Upper lobe of left lung (tissue), 6 donors: ENCODE results near the gene CORO6. TPM values are rescaled to one million over a fixed set of nuclear protein-coding genes. Genes with fewer than 3 reads are reported as not detected.

Experiments
- ATAC-seq, 2 donors: fragments of 200-7000 bp; cut with Tn5 transposase; one replicate each; pipeline ENCODE4 v1.9.1; 2022; ENCODE audit warnings: mild to moderate bottlenecking in 2 of 2, moderate library complexity in 2 of 2; ENCODE audit not compliant: low FRiP score in 2 of 2
- DNase-seq, 2 donors: peaks; one replicate each; pipeline ENCODE4 v3.0.0-alpha.2; 2019 to 2020
- H3K27ac ChIP-seq, 4 donors: fragments of 200-600 bp; sonication (generic); one replicate each; pipeline ENCODE4 v1.5.1; 2016 to 2019
- H3K27me3 ChIP-seq, 4 donors: fragments of 200-600 bp; sonication (generic); one replicate each; pipeline ENCODE4 v1.5.1; 2017 to 2019
- H3K36me3 ChIP-seq, 4 donors: fragments of 200-600 bp; sonication (generic); one replicate each; pipeline ENCODE4 v1.5.1; 2016 to 2019
- H3K4me1 ChIP-seq, 4 donors: fragments of 200-600 bp; sonication (generic); one replicate each; pipeline ENCODE4 v1.5.1; 2018 to 2019
- H3K4me3 ChIP-seq, 4 donors: fragments of 200-600 bp; sonication (generic); one replicate each; pipeline ENCODE4 v1.5.1; 2017 to 2019; ENCODE audit warnings: mild to moderate bottlenecking in 2 of 4, moderate library complexity in 1 of 4
- H3K9me3 ChIP-seq, 4 donors: fragments of 200-600 bp; sonication (generic); one replicate each; pipeline ENCODE4 v1.5.1; 2018 to 2019
- CTCF ChIP-seq, 6 experiments: fragments of 450-650 bp in 4 of 6; fragments of 200-600 bp in 2 of 6; sonication (generic) in 2 of 6; IDR thresholded peaks; one replicate each; pipeline ENCODE4 v1.5.1; 2016 to 2019; ENCODE audit warnings: antibody characterized with exemption in 6 of 6
- EP300 ChIP-seq, 4 donors: sonication (generic); formaldehyde crosslinking; IDR thresholded peaks; one replicate each; pipeline ENCODE4 v1.5.1; 2017; ENCODE audit warnings: antibody characterized with exemption in 4 of 4, control low read depth in 2 of 4
- POLR2A ChIP-seq, 4 donors: fragments of 450-650 bp; IDR thresholded peaks; one replicate each; pipeline ENCODE4 v1.5.1; 2016 to 2017; ENCODE audit warnings: antibody characterized with exemption in 4 of 4, mild to moderate bottlenecking in 2 of 4
- POLR2AphosphoS5 ChIP-seq, 2 donors: sonication (generic); formaldehyde crosslinking; IDR thresholded peaks; one replicate each; pipeline ENCODE4 v1.5.1; 2017; ENCODE audit warnings: antibody characterized with exemption in 2 of 2
- WGBS, 2 donors: methylation state at CpG; one replicate each; pipeline ENCODE4 v1.1.5; 2017 to 2018; 5-methylcytosine and 5-hydroxymethylcytosine counted together
- total RNA-seq, 6 donors: library from RNA; depleted of rRNA in 4 of 6; stranded (reverse); fragments of >200 nt in 4 of 6; gene quantifications; one replicate each; pipeline versions ENCODE4 v1.1.0 to v1.2.1, GENCODE V29; 2016 to 2021
- donor health status: DM: no; HTN: no; CAD: no; lungs with moderate emphysema.
- donor health status: DM: no; HTN: yes; CAD: no; lungs with severe emphysema.

CORO6 gene
- total RNA-seq, 6 donors from 2014 or later, result 7.3 to 137 (median 12.2) TPM

DNA sequence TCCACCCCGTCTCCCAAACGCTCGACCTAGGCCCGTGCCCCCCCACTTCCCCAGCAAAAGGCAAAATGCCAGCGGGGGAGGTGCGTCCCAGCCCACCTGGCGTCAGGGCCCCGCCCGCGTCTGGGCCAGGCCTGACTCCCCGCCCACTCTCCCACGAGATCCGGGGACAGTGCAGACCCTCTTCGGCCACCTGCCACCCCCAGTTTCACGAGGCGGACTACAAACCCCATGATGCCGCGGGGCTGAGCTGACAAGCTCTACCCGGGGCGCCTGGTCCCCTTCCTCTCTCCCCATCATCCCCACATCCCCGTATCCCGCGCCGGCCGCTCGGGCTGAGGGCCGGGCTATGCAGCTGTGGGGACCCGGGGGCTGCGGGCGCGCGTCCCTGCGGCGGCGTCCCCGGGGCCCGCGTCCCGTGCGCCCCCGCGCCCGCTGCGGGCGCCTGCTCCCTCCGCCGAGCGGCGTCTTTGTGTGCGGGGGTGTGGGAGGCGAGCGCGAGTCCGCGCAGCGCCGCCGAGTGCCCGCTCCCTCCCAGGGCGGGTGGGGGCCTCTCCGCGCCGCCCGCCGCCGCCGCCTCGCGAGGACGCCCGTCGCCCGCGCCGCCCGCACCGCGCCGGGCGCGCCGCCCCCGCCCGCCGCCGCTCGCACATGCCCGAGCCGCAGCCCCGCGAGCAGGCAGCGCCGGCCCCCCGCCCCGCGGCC, 29.7 kb downstream of the CORO6 start, which contains the start of gene ANKRD13B:
Gene ANKRD13B (plus strand): TSS at position 283 of the 702 bp plus-strand sequence. CDS start 490 bp downstream, outside the sequence.
- Histone ChIP-seq H3K4me3 (peak within 1 kb of the TSS; percentile 50 to 83 (median 76)), H3K36me3 (no peaks in the 10 kb centered on the region), H3K4me1 (peaks cover 46 to 57% (median 52%) of the 10 kb centered on the region in 4 donors), H3K27me3 (peaks cover 0 to 3% (median 0%) of the 10 kb centered on the region in 4 donors), H3K9me3 (no peaks in the 10 kb centered on the region), H3K27ac (peak within 1 kb of the TSS; percentile 74 to 87 (median 84))
- TF ChIP-seq POLR2A (IDR thresholded peaks at IDR 0.05) (no peak), POLR2AphosphoS5 (IDR thresholded peaks at IDR 0.05) (no peak), CTCF (IDR thresholded peaks at IDR 0.05) (peak in 1 of 6 experiments; percentile 12), EP300 (IDR thresholded peaks at IDR 0.05) (no peak)
- ATAC-seq (no peak), DNase-seq (peak in 1 of 2 donors; percentile 86)
- WGBS, 2 donors, result 1% methylated on average over 48 of the region's 96 CpGs; no CpG with 5 or more reads in 1 of the 2 donors

DNA sequence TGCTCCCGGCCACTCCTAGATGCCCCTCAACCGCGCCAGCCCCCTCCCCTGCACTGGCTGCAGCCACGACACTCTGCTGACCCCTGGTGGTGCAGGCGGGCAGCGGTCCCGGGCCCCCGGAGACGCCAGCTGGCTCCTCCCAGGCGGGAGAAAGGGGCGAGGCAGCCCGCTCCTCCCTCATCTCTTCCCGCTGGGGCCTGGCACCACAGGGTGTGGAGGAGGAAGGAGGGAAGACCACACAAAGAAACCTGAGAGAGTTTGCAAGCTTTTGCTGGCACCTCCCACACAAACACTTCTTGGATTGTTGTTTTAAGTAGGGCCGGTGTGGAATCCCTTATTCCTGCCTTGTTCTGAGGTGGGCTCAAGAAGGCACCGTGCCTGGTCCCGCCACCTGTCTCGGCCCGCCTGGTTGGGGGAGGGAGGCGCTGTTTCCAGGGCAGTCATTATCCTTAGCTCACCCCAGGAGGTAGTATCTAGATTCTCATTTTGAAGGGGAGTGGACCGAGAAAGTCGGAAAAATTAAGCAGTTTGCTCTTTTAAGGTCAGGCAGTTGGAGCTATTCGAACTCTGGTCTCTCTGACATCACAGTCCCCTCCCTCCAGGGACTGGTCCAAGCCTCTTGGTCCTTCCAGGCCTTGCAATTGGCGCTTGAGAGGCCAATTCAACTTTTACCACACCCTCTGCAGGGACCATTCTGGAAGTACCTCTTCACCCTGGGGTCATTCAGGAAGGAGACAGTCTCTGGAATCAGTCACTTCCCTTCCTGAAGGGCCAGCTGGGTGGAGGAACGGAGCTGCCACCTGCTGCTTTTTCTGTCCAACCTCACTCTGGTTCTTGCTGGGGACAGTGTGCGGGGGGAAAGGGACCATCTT, 30.7 kb downstream of the CORO6 start:
- ATAC-seq (peak; percentile 86 to 90), DNase-seq (peak; percentile 91 to 97)
- Histone ChIP-seq H3K4me3 (peak overlapping the region in 3 of 4 donors; percentile 75 to 83 (median 76)), H3K27ac (peak overlapping the region; percentile 74 to 87 (median 84)), H3K36me3 (no peaks in the 10 kb centered on the region), H3K9me3 (no peaks in the 10 kb centered on the region), H3K27me3 (peaks cover 0 to 3% (median 0%) of the 10 kb centered on the region in 4 donors), H3K4me1 (peaks cover 56 to 67% (median 61%) of the 10 kb centered on the region in 4 donors)
- TF ChIP-seq POLR2AphosphoS5 (IDR thresholded peaks at IDR 0.05) (peak in 1 of 2 donors; percentile 8), EP300 (IDR thresholded peaks at IDR 0.05) (no peak), CTCF (IDR thresholded peaks at IDR 0.05) (peak; percentile 91 to 98 (median 96)), POLR2A (IDR thresholded peaks at IDR 0.05) (no peak)
- 10 to 14% methylated on average over 10 to 25 of the region's 25 CpGs for WGBS, 2 donors

DNA sequence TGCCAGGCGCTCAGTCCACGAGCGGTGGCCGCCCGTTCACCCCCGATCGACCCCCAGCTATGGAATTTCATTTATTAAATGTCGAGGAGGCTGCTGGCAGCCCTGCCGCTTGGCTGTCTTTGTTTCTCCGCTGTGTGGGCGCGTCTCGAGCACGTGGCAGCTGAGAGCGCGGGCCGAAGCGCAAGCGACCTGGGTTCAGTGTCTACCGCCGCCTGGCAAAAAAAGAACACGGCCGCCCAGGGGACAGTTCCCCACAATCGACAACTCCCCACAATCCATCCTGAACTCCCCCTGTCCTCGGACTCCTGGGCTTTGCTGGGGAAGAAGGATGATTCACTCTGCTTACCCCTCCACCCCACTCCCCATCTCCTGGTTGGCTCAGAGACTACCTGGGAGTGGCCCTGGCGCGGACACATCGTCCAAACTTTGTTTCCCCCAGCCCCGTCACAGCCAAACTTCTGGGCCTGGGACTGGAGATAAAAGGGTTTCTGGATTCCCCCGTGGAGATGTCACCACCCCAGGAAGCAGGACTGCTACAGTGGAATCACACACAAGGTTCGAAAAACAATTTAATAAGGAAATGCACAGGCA, 31.5 kb downstream of the CORO6 start:
- TF ChIP-seq POLR2A (IDR thresholded peaks at IDR 0.05) (no peak), EP300 (IDR thresholded peaks at IDR 0.05) (no peak), POLR2AphosphoS5 (IDR thresholded peaks at IDR 0.05) (no peak), CTCF (IDR thresholded peaks at IDR 0.05) (no peak)
- H3K4me1 ChIP-seq, result peaks cover 63 to 74% (median 68%) of the 10 kb centered on the region in 4 donors
- peaks cover 0 to 3% (median 0%) of the 10 kb centered on the region in 4 donors for H3K27me3 ChIP-seq
- DNase-seq (peak in 1 of 2 donors; percentile 87), ATAC-seq (peak in 1 of 2 donors; percentile 52)
- H3K9me3 ChIP-seq, result no peaks in the 10 kb centered on the region
- peak overlapping the region; percentile 74 to 87 (median 84) for H3K27ac ChIP-seq
- WGBS, 2 donors, result 4 to 10% methylated on average over 14 to 31 of the region's 31 CpGs
- no peaks in the 10 kb centered on the region for H3K36me3 ChIP-seq
- peak overlapping the region in 3 of 4 donors; percentile 24 to 76 (median 75) for H3K4me3 ChIP-seq

- no peaks in the 10 kb centered on the region for H3K9me3 ChIP-seq
- peak overlapping the region in 3 of 4 donors; percentile 24 to 95 (median 83) for H3K4me3 ChIP-seq
- DNase-seq (no peak), ATAC-seq (peak in 1 of 2 donors; percentile 0)
- WGBS, 2 donors, result 25 to 41% methylated on average over 15 to 29 of the region's 30 CpGs
- H3K27ac ChIP-seq, result peak overlapping the region; percentile 74 to 87 (median 84)
- peaks cover 68 to 74% (median 70%) of the 10 kb centered on the region in 4 donors for H3K4me1 ChIP-seq
- TF ChIP-seq EP300 (IDR thresholded peaks at IDR 0.05), result no peak
- no peak for TF ChIP-seq POLR2A (IDR thresholded peaks at IDR 0.05)
- TF ChIP-seq CTCF (IDR thresholded peaks at IDR 0.05), result no peak
- TF ChIP-seq POLR2AphosphoS5 (IDR thresholded peaks at IDR 0.05), result no peak
- peaks cover 0 to 3% (median 0%) of the 10 kb centered on the region in 4 donors for H3K27me3 ChIP-seq
- no peaks in the 10 kb centered on the region for H3K36me3 ChIP-seq
Observed at GRCh38 chr17:29590411-29591145, 32.1 kb downstream of the CORO6 start.
